Activated B cell treated with CpG ODN at 0.5 μM for 24 hours (primary cell): ENCODE results near the gene JSRP1. TPM values are rescaled to one million over a fixed set of nuclear protein-coding genes. Genes with fewer than 3 reads are reported as not detected.

ENCODE experiments used
- ATAC-seq: fragments of 200-7000 bp; cut with Tn5 transposase; one replicate; pipeline ENCODE4 v1.10.0; 2021; ENCODE audit warnings: low read depth, mild to moderate bottlenecking, moderate library complexity
- CTCF ChIA-PET: fragments of 350-600 bp; sonication (Branson Sonifier 250); formaldehyde crosslinking; loops from one replicate; lab custom pipeline; 2021; ENCODE audit warnings: antibody characterized with exemption; lab: Charles Lee
- POLR2A ChIA-PET: fragments of 350-600 bp; sonication (Branson Sonifier 250); formaldehyde crosslinking; loops from one replicate; lab custom pipeline; 2021; ENCODE audit warnings: antibody characterized with exemption; lab: Charles Lee
- DNase-seq: peaks from one replicate; pipeline ENCODE4 v3.0.0; 2022
- H3K27ac Mint-ChIP-seq: one replicate; pipeline ENCODE4 v1.8.0; 2020; ENCODE audit warnings: mixed read lengths
- H3K27me3 Mint-ChIP-seq: one replicate; pipeline ENCODE4 v1.8.0; 2021; ENCODE audit warnings: mixed read lengths
- H3K36me3 Mint-ChIP-seq: one replicate; pipeline ENCODE4 v1.8.0; 2021; ENCODE audit warnings: low read depth, mixed read lengths
- H3K4me1 Mint-ChIP-seq: one replicate; pipeline ENCODE4 v1.8.0; 2021; ENCODE audit warnings: mixed read lengths
- H3K4me3 Mint-ChIP-seq: one replicate; pipeline ENCODE4 v1.8.0; 2020; ENCODE audit warnings: mild to moderate bottlenecking, mixed read lengths
- H3K9me3 Mint-ChIP-seq: one replicate; pipeline ENCODE4 v1.8.0; 2020; ENCODE audit warnings: mixed read lengths
- intact Hi-C: fragments of 100-400 bp; cut with micrococcal nuclease; formaldehyde crosslinking; loops from one replicate; pipeline ENCODE4 v1.15.1; 2024
- total RNA-seq: library from RNA; stranded (reverse); gene quantifications from 2 replicates; pipeline ENCODE4 v1.2.3, GENCODE V29; 2022
- TF ChIP-seq, protein P1 (sequence below): fragments of 200-600 bp; IDR thresholded peaks from one replicate; pipeline ENCODE4 v1.8.0; 2022; ENCODE audit warnings: antibody characterized with exemption, mild to moderate bottlenecking

JSRP1 gene
- total RNA-seq, 1 donor from 2014 or later = 0.31 TPM

DNA sequence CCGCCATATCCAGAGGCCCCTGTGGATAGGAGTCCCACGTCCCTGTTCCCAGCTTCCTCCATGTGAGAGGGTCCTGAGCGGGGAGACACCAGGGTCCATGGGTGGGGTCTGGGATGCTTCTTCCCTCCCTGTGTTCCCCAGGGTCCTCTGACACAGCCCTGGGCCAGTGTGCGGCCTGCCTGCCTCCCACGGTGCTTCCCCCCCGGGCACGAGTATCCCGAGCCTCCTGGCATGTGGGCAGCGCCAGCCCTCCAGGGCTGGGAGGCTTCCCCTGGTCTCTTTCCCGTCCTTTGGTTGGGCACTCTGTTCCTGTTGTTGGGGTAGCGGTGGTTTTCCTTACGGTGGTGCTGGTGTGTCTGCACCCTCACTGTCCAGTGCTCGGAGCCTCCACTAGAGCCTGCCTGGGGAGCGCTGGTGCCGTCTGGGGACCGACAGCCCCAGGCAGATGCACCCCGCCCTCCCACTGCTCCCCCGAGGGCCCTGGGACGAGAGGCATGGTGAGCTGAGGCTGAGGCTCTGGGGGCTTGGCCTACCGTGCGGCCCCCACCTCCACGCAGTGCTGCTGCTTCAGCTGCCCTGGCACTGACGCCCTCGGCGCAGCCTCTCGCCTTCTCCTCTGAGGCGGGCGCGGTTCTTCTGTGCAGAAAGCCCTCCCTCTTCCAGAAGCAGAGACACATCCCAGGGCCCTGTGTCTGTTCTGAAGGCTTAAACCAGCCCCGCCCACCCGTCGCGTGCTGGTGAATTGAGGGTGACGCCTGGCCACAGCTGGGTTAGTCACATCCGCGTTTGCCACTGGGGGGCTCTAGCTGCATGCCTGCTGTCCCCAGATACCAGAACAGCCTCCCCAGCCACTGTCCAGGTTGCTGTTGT is 48.0 kb downstream of the JSRP1 start:
- Mint-ChIP-seq H3K9me3 (no peaks in the 10 kb centered on the region), H3K36me3 (peaks cover 67% of the 10 kb centered on the region)
- intact Hi-C loops = no loop called here

DNA sequence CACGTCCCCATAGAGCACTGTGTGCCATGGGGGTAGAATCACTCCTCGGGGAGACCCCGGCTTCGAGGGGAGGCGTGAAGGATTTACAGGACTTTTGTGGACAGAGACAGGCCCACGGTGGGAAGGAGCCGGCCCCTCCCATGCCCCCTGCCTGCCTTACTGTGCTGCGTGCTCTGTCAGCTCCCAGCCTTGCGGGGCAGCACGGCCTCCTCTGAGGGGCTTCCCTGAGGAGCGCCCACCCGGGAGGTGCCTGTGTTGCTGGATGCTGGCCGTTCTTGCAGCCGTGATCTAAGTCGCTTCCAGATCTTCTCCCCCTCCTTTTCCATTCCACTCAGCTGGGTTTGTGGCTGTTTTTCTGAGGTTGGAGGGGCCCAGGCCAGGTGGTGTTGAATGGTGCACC is 49.2 kb downstream of the JSRP1 start:
- TF ChIP-seq, protein P1, sequence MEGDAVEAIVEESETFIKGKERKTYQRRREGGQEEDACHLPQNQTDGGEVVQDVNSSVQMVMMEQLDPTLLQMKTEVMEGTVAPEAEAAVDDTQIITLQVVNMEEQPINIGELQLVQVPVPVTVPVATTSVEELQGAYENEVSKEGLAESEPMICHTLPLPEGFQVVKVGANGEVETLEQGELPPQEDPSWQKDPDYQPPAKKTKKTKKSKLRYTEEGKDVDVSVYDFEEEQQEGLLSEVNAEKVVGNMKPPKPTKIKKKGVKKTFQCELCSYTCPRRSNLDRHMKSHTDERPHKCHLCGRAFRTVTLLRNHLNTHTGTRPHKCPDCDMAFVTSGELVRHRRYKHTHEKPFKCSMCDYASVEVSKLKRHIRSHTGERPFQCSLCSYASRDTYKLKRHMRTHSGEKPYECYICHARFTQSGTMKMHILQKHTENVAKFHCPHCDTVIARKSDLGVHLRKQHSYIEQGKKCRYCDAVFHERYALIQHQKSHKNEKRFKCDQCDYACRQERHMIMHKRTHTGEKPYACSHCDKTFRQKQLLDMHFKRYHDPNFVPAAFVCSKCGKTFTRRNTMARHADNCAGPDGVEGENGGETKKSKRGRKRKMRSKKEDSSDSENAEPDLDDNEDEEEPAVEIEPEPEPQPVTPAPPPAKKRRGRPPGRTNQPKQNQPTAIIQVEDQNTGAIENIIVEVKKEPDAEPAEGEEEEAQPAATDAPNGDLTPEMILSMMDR = no peak
- Mint-ChIP-seq H3K27me3 (no peaks in the 10 kb centered on the region), H3K4me1 (peaks cover 6% of the 10 kb centered on the region), H3K27ac (no peak overlapping the region), H3K9me3 (no peaks in the 10 kb centered on the region), H3K36me3 (peaks cover 64% of the 10 kb centered on the region), H3K4me3 (no peak overlapping the region)
- ChIA-PET POLR2A (no interaction called here), CTCF (no interaction called here)
- ATAC-seq (no peak), DNase-seq (no peak)
- intact Hi-C loops = no loop called here

More for the DNA sequence above, 48.0 kb downstream of the JSRP1 start:
- H3K27me3 Mint-ChIP-seq = no peaks in the 10 kb centered on the region
- H3K4me1 Mint-ChIP-seq = peaks cover 6% of the 10 kb centered on the region
- H3K27ac Mint-ChIP-seq = no peak overlapping the region
- no peak for DNase-seq
- peak; percentile 76 for ATAC-seq
- CTCF ChIA-PET = interaction anchor here (0.8 to 1.3 kb wide), 3 partner anchors 13 to 50 kb away, joined by 3 to 4 read pairs (median 3); partner anchors contain the start of gene PLEKHJ1
- POLR2A ChIA-PET = no interaction called here
- TF ChIP-seq, protein P1 = no peak
- no peak overlapping the region for H3K4me3 Mint-ChIP-seq

DNA sequence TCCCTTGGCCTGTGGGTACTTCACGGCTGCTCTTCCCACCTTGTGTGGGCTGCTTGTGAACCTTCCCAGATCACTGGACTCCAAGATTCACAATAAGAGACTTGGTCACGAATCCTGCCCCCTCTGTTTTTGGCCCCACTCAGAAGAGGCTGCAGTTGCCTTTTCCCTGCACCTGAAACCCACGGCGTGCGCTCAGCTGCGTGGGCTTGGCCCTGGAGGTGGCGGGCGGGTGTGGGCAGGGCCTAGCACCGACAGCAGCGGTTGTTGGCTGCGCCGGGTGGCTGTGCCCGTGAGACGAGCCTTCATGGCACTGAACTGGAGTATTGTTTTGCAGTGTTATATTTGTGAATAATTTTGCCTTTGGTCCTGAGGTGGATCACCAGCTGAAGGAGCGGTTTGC is 53.9 kb downstream of the JSRP1 start:
- no peaks in the 10 kb centered on the region for H3K9me3 Mint-ChIP-seq
- ChIA-PET CTCF (interaction anchor here (1.0 kb wide), 1 partner anchor 46 kb away, joined by 3 read pairs; no protein-coding TSS in a partner anchor), POLR2A (interaction anchor here (1.5 kb wide), 1 partner anchor 11 kb away, joined by 3 read pairs; no protein-coding TSS in a partner anchor)
- H3K27me3 Mint-ChIP-seq = no peaks in the 10 kb centered on the region
- peaks cover 8% of the 10 kb centered on the region for H3K4me1 Mint-ChIP-seq
- H3K27ac Mint-ChIP-seq = no peak overlapping the region
- H3K4me3 Mint-ChIP-seq = no peak overlapping the region
- ATAC-seq (no peak), DNase-seq (no peak)
- TF ChIP-seq, protein P1 = no peak
- H3K36me3 Mint-ChIP-seq = peaks cover 54% of the 10 kb centered on the region
- intact Hi-C loops = no loop called here

Other genes with a start within 250 kb of the JSRP1 start
- 55.1 and 57.3 TPM in 2 replicates for gene BTBD2, start 240.7 kb downstream of the JSRP1 start, total RNA-seq
- gene MKNK2, start 205.2 kb downstream of the JSRP1 start, total RNA-seq = 1,134 and 1,197 TPM in 2 replicates
- gene MOB3A, start 160.1 kb downstream of the JSRP1 start, total RNA-seq = 179 and 189 TPM in 2 replicates
- gene IZUMO4, start 159.5 kb downstream of the JSRP1 start, total RNA-seq = 73.0 and 78.6 TPM in 2 replicates
- gene AP3D1, start 104.9 kb downstream of the JSRP1 start, total RNA-seq = 97.2 and 109 TPM in 2 replicates
- gene DOT1L, start 92.5 kb downstream of the JSRP1 start, total RNA-seq = 55.0 and 65.2 TPM in 2 replicates
- gene PLEKHJ1, start 20.1 kb downstream of the JSRP1 start, total RNA-seq = 74.4 and 74.9 TPM in 2 replicates
- gene SF3A2, start 19.6 kb downstream of the JSRP1 start, total RNA-seq = 107 and 117 TPM in 2 replicates
- gene AMH, start 7.1 kb downstream of the JSRP1 start, total RNA-seq = 2.8 and 4.8 TPM in 2 replicates
- 0.09 TPM in 1 of 2 replicates, not detected in the other for gene PEAK3, start 25.8 kb upstream of the JSRP1 start, total RNA-seq
- gene LINGO3, start 51.7 kb upstream of the JSRP1 start, total RNA-seq = 0.88 and 1.4 TPM in 2 replicates
- 149 and 152 TPM in 2 replicates for gene LSM7, start 72.2 kb upstream of the JSRP1 start, total RNA-seq
- 112 and 142 TPM in 2 replicates for gene SPPL2B, start 72.3 kb upstream of the JSRP1 start, total RNA-seq
- gene TMPRSS9, start 103.8 kb upstream of the JSRP1 start, total RNA-seq = not detected in 2 replicates
- 63.9 and 65.3 TPM in 2 replicates for gene TIMM13, start 171.2 kb upstream of the JSRP1 start, total RNA-seq
- gene LMNB2, start 200.5 kb upstream of the JSRP1 start, total RNA-seq = 36.4 and 39.2 TPM in 2 replicates
- 291 and 302 TPM in 2 replicates for gene GADD45B, start 219.7 kb upstream of the JSRP1 start, total RNA-seq